Activated CD4-positive, alpha-beta T cell treated with anti-CD3 and anti-CD28 coated beads, Interleukin-10, Interleukin-2, amounts not matched to agents 100 ng/mL and 50 ng/mL, durations not matched to agents 16 hours and 8 hours (primary cell): Measurements from ENCODE around the gene C20orf144.
"Not testable (repeated sequence)": the region's sequence is repeated elsewhere in the genome, so short reads cannot be mapped to it uniquely, and the experiment has no call there.

ENCODE experiments used
- DNase-seq: peaks from one replicate; pipeline ENCODE4 v3.0.0-alpha.2; 2020

The C20orf144 gene

DNA sequence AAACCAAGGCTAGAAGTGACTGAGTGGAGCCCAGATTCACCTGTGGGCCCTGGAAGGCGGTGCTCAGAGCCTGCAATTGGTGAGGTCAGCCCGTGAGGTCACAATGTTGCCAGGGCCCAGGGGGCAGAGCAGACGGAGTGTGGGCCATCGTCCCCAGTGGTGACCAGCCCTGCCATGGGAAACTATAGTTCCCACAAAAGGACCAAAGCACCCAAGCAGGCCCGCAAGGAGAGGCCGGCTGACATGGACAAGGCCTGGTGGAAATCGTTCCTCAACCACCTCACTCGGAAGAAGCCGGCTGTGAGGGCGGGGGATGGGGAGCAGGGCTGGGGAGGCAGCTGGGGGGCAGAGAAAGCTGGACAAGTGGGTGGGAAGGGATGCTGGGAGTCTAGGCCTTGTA, at the start of gene C20orf144:
C20orf144 (plus strand) TSS at position 156 of the 400 bp plus-strand sequence; CDS start at position 175, 19 bp downstream.
- no peak for DNase-seq

DNA sequence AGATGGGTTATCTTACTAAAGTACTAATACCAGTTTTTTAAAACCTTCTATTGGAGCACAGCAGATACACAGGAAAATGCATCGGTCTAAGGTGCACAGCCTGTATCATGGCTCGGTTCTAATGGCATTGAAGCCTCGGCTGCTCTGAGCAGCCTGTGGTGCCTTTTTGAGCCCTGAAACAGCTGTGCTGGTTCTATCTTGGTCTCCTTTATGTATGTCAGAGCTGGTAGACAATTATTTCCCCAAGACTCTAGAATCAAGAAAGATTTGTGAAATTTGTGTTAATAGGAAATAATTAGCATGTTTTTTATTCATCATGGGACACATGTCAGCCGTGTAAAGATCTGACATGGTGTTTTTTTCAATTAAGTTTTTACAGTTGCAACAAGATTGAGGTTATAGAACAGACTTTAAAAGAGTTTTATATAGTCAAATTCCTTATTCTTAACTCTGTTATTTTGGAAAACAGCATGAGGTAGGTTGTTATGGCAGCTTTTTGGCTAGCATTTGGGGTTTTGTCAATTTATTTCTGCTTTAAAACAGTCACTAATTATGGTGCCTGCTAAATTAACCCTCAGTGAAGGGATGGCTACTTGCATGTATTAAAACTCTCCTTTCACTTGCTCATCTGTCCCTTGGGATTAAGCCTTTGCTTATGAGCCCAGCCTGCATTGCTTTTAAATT, 40.3 kb upstream of the C20orf144 start:
- DNase-seq, result no peak

DNA sequence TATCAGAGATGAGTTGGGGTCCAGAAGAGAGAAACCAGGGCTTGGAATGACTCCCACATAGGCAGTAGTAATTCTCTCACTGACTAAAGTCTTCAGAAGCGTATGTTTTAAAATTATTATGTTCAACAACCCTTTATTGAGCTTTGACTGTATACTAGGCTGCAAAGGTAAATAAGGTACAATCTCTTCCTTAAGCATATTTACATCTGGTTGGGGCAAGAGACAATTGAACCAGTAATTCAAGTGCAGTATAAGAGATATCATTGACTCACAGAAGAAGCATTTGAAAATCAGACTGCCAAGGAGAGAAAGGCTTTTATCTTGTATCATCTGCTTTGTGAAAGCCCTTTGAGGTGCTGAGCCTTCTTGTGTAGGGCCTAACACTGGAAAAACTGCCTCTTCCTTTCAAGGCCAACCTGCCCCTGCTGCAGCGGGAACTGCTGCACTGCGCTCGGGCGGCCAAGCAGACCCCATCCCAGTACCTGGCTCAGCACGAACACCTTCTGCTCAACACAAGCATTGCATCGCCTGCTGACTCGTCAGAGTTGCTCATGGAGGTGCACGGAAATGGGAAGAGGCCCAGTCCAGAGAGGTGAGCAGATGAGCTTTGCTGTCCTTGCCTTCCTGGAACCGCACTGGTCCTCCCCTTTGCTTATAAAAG, 39.3 kb upstream of the C20orf144 start:
- no peak for DNase-seq

DNA sequence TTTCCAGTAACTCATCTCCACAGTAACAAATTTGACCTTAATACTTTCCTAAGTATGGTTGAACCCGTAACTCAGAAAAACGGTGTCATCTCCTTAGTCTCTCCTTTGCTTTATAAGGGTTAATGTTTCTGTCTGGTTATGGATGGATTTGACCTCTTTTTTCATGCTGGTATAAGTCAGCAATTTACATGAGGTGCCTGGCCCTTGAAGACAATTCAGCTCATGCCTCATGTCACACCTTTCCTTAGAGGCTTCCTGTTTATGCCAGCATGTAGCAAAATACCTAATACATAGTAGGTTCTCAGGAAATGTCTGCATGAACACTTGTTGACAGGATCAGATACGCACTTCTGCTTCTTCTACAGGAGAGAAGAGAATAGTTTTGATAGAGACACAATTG, 37.7 kb upstream of the C20orf144 start:
- no peak for DNase-seq

DNA sequence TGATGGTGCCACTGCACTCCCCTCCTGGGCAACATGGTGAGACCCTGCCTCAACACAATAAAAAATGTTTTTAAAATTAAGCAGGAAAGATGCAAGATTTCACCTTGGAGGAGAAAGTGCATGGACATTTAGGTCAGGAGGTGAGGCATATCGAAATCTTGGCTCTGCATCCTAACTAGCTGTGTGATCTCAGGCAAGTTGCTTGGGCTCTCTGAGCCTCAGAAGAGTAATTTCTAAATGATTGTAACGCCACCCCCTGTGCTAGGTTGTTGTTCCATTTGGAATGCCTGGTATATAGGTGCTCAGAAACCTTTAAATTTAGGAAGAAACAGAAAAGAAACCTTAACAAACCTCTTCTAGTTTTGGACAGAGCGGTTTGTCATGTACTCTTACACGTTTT, 35.9 kb upstream of the C20orf144 start:
- DNase-seq, result no peak

DNA sequence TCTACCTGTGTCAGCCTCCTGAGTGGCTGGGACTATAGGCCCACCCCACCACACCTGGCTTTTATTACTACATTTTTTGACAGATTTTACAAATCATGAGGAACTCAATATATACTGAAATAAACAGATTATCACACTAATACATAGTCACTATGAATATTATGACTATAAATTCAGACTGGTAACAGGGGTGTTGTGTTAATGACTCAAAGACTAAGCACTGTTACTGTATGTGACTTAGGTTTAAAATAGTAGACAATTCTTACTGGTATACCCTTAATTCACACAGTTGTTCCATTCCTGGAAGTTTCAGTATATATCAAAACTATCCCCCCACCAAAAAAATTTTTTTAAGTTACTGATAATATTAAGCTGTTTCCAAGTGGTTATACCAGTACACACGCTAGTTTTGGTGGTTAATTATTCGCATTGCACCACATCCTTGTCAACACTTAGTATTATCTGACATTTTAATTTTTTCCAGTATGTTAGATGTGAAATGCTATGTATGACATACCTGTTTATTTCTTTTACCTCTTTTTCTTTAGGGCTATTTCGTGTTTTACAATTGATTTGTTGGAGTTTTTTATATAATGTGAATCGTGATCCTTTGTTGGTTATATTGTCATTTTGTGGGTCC, 34.4 kb upstream of the C20orf144 start:
- no peak for DNase-seq

DNA sequence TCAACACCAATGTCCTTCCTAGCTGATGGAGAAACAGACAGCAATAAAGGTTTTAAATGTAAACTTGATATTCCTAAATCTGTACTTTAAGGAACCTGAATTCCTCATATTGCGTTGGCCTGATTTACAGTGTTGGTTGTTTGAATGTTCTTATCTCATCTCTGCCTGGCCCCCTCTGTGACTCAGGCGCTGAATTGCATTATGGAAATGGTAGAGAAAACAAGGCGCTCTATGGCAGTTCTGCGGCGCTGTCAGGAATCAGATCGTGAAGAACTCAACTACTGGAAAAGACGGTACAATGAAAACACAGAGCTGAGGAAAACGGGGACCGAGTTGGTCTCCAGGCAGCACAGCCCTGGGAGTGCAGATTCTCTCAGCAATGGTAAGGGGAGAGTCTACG, 32.6 kb upstream of the C20orf144 start:
- DNase-seq, result no peak

DNA sequence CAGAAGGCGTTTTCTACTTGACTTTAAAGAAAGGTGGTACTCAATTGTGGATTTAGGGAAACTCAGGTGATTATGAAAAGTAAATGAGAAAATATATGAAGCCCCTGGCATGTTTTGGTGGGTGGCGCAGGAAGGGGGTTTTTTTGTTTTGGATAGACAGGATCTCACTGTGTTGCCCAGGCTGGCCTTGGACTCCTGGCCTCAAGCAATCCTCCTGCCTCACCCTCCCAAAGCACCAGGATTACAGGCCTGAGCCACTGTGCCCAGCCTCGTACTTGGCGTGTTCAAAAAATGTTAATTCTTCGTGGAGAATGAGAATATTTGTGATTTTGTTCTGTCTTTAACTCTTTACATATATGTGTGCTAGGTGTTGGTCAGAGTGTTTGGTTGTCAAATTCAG, 32.1 kb upstream of the C20orf144 start:
- no peak for DNase-seq

DNA sequence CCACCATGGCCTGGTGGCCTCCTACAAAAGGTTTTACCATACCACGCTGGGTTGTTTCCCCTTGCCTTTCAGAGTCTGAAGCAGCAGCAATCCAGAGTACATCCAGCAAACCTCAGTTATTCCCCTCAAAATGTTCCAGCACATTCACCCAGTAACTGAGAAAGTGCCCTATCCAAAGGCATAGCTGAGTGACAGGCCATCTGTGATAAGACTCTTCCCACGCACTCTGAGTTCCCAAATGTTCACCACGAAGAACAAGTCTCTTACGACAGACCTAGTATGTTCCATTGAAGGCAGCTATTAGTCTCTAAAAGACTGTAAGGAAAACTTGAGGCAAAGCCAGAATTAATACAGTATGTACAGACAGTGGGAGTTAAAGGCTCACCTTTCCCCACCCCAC, 31.6 kb upstream of the C20orf144 start:
- no peak for DNase-seq

DNA sequence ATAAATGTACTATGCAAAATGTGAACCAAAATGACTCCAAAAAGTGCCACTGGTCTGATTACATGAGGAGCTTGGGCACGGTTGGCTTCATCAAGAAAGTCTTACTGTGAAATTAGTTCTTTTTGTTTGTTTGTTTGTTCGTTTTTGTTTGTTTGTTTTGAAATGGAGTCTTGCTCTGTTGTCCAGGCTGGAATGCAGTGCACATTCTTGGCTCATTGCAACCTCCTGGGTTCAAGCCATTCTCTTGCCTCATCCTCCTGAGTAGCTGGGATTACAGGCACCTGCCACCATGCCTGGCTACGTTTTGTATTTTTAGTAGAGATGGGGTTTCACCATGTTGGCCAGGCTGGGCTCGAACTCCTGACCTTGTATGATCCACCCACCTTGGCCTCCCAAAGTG, 30.2 kb upstream of the C20orf144 start:
- DNase-seq, result not testable (repeated sequence)

DNA sequence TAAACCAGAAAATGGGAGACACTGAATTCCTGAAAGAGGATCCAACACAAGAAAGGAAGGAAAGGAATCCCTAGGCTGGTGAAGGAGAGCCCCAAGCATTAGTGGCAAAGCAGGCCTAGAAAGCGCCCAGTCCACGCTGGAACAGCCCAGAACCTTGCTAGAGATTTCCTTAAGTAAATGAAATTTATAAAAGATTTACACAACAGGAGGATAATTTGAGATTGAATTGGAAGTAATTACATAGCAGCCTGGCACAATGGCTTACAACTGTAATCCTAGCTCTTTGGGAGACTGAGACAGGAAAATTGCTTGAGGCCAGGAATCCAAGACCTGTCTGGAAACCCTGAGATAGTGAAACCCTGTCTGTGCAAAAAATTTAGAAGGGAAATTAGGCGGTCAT, 26.8 kb upstream of the C20orf144 start:
- no peak for DNase-seq

DNA sequence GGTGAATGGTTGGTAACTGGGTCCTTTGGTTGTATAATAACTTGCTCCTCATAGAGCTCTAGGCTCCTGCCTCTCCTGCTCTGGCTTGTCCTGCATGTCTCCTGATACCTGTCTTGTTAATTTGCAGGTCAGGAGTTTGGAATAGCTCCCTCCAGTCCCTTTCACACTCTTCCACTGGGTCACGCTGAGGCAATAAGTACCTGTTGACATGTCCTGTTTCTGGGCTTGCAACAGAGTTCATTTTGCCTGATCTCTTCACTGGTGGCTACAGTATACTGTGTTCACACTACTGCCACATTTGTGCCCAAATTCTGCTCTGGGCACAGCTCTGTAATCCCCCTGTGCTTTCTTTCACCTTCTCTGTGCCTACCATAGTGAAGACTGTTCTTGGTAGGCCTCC, 25.4 kb upstream of the C20orf144 start:
- no peak for DNase-seq

DNA sequence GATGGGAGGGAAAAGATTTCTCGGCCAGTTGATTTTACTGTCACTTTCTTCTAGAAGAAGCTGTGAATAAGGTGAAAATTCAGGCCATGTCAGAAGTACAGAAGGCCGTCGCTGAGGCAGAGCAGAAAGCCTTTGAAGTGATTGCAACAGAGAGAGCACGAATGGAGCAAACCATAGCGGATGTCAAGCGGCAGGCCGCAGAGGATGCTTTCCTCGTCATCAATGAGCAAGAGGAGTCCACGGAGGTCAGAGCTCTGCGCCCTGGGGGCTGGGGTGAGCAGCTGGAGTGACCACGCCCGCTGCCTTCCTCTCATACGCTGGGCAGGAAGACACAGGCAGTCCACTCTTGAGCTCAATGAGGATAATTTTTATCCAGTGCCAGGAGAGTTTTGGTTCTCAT, 21.8 kb upstream of the C20orf144 start:
- no peak for DNase-seq

DNA sequence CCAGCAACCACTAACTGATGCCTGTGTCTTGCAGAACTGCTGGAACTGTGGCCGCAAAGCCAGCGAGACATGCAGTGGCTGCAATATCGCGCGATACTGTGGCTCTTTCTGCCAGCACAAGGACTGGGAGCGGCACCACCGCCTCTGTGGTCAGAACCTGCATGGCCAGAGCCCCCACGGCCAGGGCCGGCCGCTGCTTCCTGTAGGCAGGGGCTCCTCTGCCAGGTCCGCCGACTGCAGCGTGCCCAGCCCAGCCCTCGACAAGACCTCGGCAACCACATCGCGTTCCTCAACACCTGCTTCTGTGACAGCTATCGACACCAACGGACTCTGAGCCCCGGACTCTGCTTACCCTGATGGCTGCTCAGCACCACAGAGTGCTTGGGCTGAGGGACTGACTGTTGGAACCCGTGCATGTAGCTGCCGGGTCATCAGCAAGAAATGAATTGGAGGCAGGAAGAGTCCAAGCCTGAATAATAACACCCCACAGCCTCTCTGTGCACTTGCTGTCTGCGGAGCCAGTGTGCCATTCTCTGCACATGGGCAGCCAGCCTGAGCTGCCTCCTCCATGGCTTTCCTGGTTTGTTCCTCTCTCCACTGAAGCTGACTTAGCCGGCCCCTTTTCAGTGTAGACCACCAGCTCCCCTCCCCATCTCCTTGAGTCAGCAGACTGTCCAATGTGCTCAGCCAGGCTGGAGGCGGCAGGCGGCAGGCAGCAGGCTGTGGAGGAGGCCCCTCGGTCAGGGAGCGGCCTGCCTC, 17.6 kb upstream of the C20orf144 start:
- DNase-seq, result no peak

DNA sequence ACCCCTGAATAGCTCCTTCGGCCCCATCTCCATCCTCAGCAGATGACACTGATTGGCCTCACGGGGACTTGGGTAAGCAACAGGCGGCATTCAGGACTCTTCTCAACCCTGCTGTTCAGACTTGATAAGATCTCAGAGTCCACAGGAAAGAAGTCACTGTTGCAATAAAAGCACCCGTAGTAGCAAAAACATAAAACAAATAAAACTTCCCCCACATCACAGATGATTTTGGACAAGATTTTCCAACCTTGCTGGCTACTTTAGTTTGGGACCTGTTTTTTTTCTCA, 17.1 kb upstream of the C20orf144 start:
- DNase-seq, result no peak

DNA sequence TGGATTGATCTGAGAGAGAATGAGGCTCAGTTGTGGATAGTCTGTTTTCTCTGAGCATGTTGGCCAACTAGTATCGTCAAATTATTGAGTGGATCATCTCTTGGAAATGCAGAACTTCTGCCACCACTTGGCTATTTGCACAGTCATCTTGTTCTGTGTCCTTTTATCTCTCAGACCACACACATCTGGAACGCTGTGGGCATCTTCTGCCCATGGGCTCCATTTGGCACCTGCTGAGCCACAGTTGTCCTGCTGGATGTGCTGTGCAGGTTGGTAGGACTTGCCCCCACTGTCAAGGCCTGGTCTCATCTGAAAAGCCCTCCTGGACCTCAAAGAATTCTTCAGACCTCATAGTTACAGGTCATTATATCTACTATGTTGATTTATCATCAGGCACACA, 16.7 kb upstream of the C20orf144 start:
- DNase-seq, result no peak

DNA sequence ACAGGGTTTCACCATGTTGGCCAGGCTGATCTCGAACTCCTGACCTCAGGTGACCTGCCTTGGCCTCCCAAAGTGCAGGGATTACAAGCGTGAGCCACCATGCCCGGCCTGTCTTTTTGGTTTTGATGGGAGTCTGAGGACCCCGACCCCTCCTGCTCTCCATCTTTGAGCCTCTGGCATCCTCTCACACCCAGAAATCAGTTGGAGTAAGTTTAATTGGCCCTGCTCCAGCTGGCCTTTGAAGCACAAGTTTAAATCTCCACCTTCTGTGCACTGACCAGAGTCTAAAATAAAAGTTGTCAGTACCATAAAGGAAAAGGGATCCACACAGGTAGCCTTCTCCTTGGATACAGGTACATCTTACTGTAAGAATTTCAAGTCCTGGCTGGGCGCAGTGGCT, 15.9 kb upstream of the C20orf144 start:
- no peak for DNase-seq

DNA sequence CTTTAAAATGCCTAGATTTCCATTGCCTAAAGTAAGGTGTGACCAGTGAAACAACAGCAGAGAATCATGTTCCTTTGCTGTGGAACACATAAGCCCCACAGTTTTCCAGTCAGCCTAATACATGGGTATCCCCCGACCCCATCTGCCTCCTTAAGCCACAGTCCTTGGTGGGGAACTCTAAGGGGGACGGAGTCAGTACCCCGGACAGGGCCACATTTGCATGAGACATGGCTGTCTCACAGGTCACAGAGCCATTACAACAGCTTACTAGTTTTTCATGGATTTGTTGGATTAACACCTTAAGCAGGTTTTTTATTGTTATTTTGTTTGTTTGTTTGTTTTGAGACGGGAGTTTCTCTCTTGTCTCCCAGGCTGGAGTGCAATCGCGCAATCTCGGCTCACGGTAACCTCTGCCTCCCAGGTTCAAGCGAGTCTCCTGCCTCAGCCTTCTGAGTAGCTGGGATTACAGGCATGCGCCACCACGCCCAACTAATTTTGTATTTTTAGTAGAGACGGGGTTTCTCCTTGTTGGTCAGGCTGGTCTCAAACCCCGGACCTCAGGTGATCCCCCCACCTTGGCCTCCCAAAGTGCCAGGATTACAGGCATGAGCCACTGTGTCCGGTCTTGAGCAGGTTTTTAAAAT, 15.0 kb upstream of the C20orf144 start:
- DNase-seq, result not testable (repeated sequence)

DNA sequence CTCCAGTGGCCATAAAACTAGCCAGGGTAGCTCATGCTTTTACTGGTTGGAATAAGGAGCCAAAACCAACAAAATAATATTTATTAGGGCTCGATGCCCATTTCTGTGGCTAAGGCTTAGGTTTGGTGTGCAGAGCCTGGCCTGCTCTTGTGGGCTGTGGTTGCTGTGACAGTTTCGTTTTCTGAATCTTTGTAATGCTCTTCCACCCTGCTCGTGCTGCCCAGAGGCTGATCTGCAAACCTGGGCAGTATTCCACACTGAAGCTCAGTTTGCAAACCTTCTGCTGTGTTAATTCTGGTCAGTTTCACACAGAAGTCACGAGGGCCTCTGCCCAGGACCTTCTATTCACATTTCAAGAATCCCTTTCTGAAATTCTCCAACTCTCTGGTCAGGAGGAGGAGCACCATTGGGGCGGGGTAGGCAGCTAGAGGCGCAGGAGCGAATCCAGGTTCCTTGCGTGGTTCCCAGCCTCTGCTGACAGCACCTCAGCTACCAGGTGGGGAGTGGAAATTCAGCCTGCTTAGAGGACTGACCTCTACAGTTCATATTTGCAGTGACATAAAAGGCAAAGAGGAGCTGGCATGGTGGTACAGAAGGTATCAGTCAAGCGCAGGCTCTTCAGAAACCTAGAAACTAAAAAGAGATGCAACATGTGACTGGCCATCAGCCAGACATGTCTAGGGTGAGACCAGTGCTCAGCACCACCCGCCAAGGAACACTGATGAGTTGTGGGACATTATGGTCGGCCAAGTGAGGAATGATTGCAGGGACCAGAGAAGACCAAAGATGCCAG, 14.3 kb upstream of the C20orf144 start:
- peak; percentile 55 for DNase-seq

DNA sequence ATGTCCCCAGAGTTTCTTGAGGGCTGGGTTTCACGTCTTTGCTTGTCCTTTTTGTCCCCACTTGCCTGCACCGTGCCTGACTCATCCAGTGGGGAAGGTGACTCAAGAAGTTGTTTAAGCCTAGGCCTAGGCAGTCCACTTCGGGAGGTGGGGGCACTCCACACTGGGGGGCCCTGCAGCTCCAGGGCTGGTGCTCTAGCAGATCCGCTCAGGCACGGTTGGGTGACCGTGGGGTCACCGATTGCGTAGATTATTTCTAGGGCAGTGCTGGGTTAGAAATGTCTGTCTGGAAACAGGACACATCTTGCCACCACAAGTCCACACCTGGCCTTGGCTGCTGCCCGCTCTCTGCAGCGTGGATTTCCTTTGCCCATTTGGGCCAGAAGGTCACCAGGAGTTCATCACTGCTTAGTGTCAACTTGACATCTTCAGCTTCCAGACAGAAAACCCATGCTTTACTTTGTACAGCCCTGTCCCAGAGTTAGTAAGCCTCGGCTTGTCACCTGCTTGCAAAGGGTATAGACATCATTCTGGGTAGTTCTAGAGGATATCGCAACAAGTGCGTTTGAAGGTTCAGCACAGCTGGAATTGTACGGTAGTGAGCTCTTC, 13.6 kb upstream of the C20orf144 start:
- no peak for DNase-seq

DNA sequence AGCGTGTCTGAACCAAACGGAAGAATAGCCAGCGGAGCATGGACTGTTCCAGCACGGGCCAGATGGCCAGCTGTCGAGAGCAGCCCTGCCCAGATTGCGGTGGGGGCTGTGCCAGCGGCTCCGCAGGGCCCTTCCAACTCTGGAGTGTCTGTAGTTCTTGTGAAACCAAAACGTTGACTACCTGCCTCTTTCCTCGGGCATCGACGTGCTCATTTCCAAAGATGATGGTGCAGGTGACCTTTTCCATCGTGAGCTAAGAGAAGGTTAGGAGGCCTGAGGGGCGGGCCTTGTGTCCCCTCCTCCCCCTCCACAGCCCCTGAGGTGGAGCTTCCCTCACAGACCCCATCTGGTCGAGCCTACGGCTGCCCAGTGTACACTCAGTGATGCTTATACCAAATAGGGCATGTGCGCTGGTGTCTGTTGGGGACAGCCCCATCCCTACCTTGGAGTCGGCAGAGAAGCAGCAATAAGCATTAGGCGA, 12.9 kb upstream of the C20orf144 start:
- no peak for DNase-seq
